ENCODE data around the gene HOXC6.

GRCh38 chr12:54045868-54046521, 17.8 kb downstream of the HOXC6 start:
- TF ChIP-seq JUN (CRISPR knock-in tag; IDR thresholded peaks at IDR 0.05) (no peak), CTCF (IDR thresholded peaks at IDR 0.05) (no peak), AFF4 (CRISPR knock-in tag; IDR thresholded peaks at IDR 0.05; ENCODE audit: borderline replicate concordance) (no peak), ATF1 (CRISPR knock-in tag; IDR thresholded peaks at IDR 0.05) (no peak), USF2 (CRISPR knock-in tag; IDR thresholded peaks at IDR 0.05) (no peak), ZNF232 (CRISPR knock-in tag; IDR thresholded peaks at IDR 0.05) (no peak), ATF3 (CRISPR knock-in tag; conservative IDR thresholded peaks at IDR 0.05) (no peak), USF1 (CRISPR knock-in tag; IDR thresholded peaks at IDR 0.05) (no peak)

All from WTC11 (cell line).